ENCODE data around the gene NTHL1.

Gene NTHL1

GRCh38 chr16:1991135-1991551, 56.5 kb downstream of the NTHL1 start:
- no peak for DNase-seq

- DNase-seq, result no peak
Measured at GRCh38 chr16:1990351-1991134, 57.1 kb downstream of the NTHL1 start.

GRCh38 chr16:1990101-1990350, 57.6 kb downstream of the NTHL1 start:
- DNase-seq, result no peak
